ENCODE data around the gene RALY.

RALY gene

GRCh38 chr20:33992923-33993575 lies 662 bp upstream of the RALY start:
- peak overlapping the region; percentile 89 for H3K4me3 ChIP-seq (ENCODE audit: low read depth, low read length)
- TF ChIP-seq, protein P1, sequence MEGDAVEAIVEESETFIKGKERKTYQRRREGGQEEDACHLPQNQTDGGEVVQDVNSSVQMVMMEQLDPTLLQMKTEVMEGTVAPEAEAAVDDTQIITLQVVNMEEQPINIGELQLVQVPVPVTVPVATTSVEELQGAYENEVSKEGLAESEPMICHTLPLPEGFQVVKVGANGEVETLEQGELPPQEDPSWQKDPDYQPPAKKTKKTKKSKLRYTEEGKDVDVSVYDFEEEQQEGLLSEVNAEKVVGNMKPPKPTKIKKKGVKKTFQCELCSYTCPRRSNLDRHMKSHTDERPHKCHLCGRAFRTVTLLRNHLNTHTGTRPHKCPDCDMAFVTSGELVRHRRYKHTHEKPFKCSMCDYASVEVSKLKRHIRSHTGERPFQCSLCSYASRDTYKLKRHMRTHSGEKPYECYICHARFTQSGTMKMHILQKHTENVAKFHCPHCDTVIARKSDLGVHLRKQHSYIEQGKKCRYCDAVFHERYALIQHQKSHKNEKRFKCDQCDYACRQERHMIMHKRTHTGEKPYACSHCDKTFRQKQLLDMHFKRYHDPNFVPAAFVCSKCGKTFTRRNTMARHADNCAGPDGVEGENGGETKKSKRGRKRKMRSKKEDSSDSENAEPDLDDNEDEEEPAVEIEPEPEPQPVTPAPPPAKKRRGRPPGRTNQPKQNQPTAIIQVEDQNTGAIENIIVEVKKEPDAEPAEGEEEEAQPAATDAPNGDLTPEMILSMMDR (IDR thresholded peaks at IDR 0.05; ENCODE audit: insufficient read depth, low read depth, low read length, missing control alignments): no peak
- DNase-seq (ENCODE audit: low read depth): peak; percentile 99

- DNase-seq (ENCODE audit: low read depth): peak; percentile 87
- H3K4me3 ChIP-seq (ENCODE audit: low read depth, low read length): peak overlapping the region; percentile 89
- TF ChIP-seq, protein P1 (IDR thresholded peaks at IDR 0.05; ENCODE audit: insufficient read depth, low read depth, low read length, missing control alignments): no peak
Measured at GRCh38 chr20:33994222-33994913, 657 bp downstream of the RALY start.

DNA sequence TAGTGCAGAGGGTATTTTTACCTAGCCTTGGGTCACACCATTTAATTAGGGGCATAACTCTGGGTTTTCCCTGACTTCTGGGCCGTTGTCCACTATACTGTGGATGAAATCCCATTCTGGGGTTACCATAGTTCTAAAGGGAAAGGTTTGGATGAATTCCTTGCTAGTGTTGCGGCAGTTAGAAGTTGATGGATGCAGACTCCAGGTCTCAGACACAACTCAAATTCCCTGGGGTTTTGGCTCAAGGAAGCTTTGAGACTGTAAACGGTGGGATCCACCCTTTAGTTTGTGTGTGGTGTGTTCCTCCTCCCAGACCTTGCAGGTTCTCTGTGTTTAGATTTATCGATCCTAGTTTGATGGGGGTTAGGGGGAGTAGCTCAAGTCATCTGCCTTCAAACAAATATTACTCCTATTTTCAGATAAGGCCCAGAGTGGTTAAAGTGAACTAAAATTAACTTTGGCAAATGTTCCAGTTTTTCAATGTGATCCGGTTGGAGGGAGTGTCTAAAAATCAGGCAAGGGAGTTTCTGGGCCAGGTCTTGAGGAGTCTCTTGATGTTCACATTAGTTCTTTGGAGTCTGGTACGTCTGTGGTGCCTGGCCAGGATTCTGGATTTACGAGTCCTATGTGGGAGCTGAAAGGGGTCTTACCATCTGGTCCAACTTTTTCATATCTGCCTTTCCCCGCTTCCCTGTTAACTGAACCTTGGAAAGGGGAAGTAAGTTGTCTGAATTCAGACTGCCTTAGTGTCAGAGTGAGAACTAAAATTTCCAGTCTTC lies 1.5 kb downstream of the RALY start:
- DNase-seq (ENCODE audit: low read depth): no peak
- TF ChIP-seq, protein P1 (IDR thresholded peaks at IDR 0.05; ENCODE audit: insufficient read depth, low read depth, low read length, missing control alignments): no peak
- peak overlapping the region; percentile 89 for H3K4me3 ChIP-seq (ENCODE audit: low read depth, low read length)

- TF ChIP-seq, protein P1 (IDR thresholded peaks at IDR 0.05; ENCODE audit: insufficient read depth, low read depth, low read length, missing control alignments): no peak
- no peak for DNase-seq (ENCODE audit: low read depth)
Measured at GRCh38 chr20:33999025-33999649, 5.4 kb downstream of the RALY start.

DNA sequence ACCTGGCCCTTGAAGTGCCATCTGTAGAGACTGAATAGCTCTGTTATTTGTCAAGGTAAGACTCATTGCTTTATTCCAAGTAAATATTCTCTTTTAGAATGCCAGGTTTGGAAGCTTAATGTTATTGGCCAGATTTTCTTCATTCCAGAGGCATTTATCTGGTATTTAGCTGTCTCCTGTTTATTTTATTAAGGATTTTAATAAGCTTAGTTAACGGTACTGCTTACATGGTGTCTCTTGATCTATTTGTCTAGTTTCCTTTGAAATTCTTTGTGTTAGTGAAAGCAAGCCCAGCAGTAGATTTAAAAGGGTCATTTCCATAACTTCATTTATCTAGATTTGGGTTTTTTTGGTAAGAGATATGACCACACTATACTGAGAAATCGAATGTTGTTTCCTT lies 7.7 kb downstream of the RALY start:
- TF ChIP-seq, protein P1 (IDR thresholded peaks at IDR 0.05; ENCODE audit: insufficient read depth, low read depth, low read length, missing control alignments): no peak
- DNase-seq (ENCODE audit: low read depth): no peak

More at GRCh38 chr20:33999025-33999649, 5.4 kb downstream of the RALY start:
- H3K4me3 ChIP-seq (ENCODE audit: low read depth, low read length): no peak overlapping the region

DNA sequence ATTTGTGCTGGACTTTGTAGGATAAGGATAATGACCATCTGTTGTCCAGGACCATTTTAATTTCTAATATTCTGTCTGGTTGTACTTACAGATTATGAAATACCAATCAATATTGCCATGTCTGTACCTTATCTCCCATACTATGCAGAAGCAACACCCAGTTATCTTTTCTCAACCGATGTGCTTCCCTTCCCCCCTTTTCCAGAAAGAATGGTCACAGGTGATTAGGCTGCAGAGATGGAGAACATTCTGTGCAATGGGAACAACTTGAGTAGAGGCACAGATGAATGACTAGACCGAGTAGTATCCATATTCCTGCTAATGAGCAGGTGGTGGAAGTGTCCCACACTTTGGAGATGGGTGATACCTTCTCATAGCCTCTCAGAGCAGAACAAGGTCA lies 10.5 kb downstream of the RALY start:
- no peak overlapping the region for H3K4me3 ChIP-seq (ENCODE audit: low read depth, low read length)
- DNase-seq (ENCODE audit: low read depth): no peak
- TF ChIP-seq, protein P1 (IDR thresholded peaks at IDR 0.05; ENCODE audit: insufficient read depth, low read depth, low read length, missing control alignments): no peak

More for the DNA sequence above, 7.7 kb downstream of the RALY start:
- H3K4me3 ChIP-seq (ENCODE audit: low read depth, low read length): no peak overlapping the region
